HCT116 (cell line): ENCODE data around the gene SOHLH2. TPM values are rescaled to one million over a fixed set of nuclear protein-coding genes. Genes with fewer than 3 reads are reported as not detected.

Experiments
- ATAC-seq: fragments of 200-7000 bp; cut with Tn5 transposase; 2 replicates; pipeline ENCODE4 v1.9.1; 2020; ENCODE audit warnings: mild to moderate bottlenecking, moderate library complexity
- BruUV-seq: library from RNA; stranded (reverse); fragments of 400-500 nt; replicated peaks from 2 replicates; lab custom pipeline; 2021; lab: Mats Ljungman, UMichigan
- CTCF ChIA-PET: fragments of 300-600 bp; sonication (Branson Sonifier 250); formaldehyde crosslinking; loops from one replicate; lab custom pipeline; 2021; ENCODE audit warnings: antibody characterized with exemption; lab: Charles Lee
- POLR2A ChIA-PET: fragments of 300-600, 350-600 bp; sonication (Branson Sonifier 250); formaldehyde crosslinking; loops from one replicate; lab custom pipeline; 2021; ENCODE audit warnings: antibody characterized with exemption; lab: Charles Lee
- RAD21 ChIA-PET, 2 experiments: fragments of 300-600 bp; sonication (Branson Sonifier 250); formaldehyde crosslinking; loops; one replicate each; lab custom pipeline; 2023; ENCODE audit warnings: low total read pairs in 2 of 2; ENCODE audit not compliant: uncharacterized antibody in 2 of 2, unreplicated experiment in 2 of 2, low non-redundant PET in 1 of 2; lab: Charles Lee
- DNase-seq: peaks from one replicate; pipeline ENCODE4 v3.0.0-alpha.2; 2010; ENCODE audit warnings: low read depth, low spot score
- H2AFZ ChIP-seq: fragments of 200-600 bp; shearing (Covaris generic), sonication (generic); 2 replicates; pipeline ENCODE4 v1.6.1; 2017; ENCODE audit warnings: low read depth, mixed run types, mixed read lengths, antibody characterized with exemption, low read length; ENCODE audit not compliant: poor library complexity, severe bottlenecking
- H3K27ac ChIP-seq: 2 replicates; pipeline ENCODE4 v1.5.1; 2012; ENCODE audit warnings: low read depth, low read length
- H3K27me3 ChIP-seq: fragments of 200-600 bp; sonication (generic); 2 replicates; pipeline ENCODE4 v1.6.1; 2016; ENCODE audit warnings: mixed run types, low read length, mixed read lengths; ENCODE audit not compliant: insufficient read depth
- H3K36me3 ChIP-seq, 2 experiments: fragments of 200-500 bp in 1 of 2; fragments of 200-600 bp in 1 of 2; sonication (Bioruptor generic) in 1 of 2; sonication (generic) in 1 of 2; 2 replicates each; pipeline versions ENCODE4 v1.5.1 to v1.6.1; 2014 to 2016; ENCODE audit warnings: low read length in 2 of 2, inconsistent platforms in 1 of 2, mixed read lengths in 1 of 2, mixed run types in 1 of 2; ENCODE audit not compliant: insufficient read depth in 2 of 2, control insufficient read depth in 1 of 2
- H3K4me1 ChIP-seq, 2 experiments: fragments of 200-600 bp in 1 of 2; sonication (generic) in 1 of 2; 2 replicates each; pipeline versions ENCODE4 v1.5.1 to v1.6.1; 2012 to 2017; ENCODE audit warnings: low read length in 2 of 2, inconsistent platforms in 1 of 2, mild to moderate bottlenecking in 1 of 2, mixed read lengths in 1 of 2, mixed run types in 1 of 2, moderate library complexity in 1 of 2; ENCODE audit not compliant: insufficient read depth in 2 of 2, control insufficient read depth in 1 of 2
- H3K4me2 ChIP-seq: fragments of 200-600 bp; sonication (generic); 2 replicates; pipeline ENCODE4 v1.6.1; 2017; ENCODE audit warnings: mixed run types, low read length, mixed read lengths
- H3K4me3 ChIP-seq, 2 experiments: fragments of 200-600 bp in 1 of 2; sonication (generic) in 1 of 2; replicated peaks in 1 of 2; 2 replicates each; pipeline ENCODE4 v1.5.1; 2011 to 2016; ENCODE audit warnings: low read length in 2 of 2, control low read depth in 1 of 2, low read depth in 1 of 2, mild to moderate bottlenecking in 1 of 2, mixed read lengths in 1 of 2, mixed run types in 1 of 2
- H3K79me2 ChIP-seq: fragments of 200-600 bp; sonication (generic); 2 replicates; pipeline ENCODE4 v1.6.1; 2017; ENCODE audit warnings: mild to moderate bottlenecking, mixed run types, low read length, moderate library complexity, mixed read lengths; ENCODE audit not compliant: insufficient read depth
- H3K9ac ChIP-seq: fragments of 200-600 bp; sonication (generic); 2 replicates; pipeline ENCODE4 v1.6.1; 2016; ENCODE audit warnings: low read length, mixed read lengths
- H3K9me2 ChIP-seq: fragments of 200-600 bp; sonication (generic), shearing (Covaris generic); 2 replicates; pipeline ENCODE4 v1.6.1; 2017; ENCODE audit warnings: mixed run types, mild to moderate bottlenecking, moderate library complexity; ENCODE audit not compliant: insufficient read depth
- H3K9me3 ChIP-seq, 2 experiments: fragments of 200-500 bp in 1 of 2; fragments of 200-600 bp in 1 of 2; sonication (Bioruptor generic) in 1 of 2; sonication (generic) in 1 of 2; 2 replicates each; pipeline ENCODE4 v1.6.1; 2014 to 2017; ENCODE audit warnings: low read length in 2 of 2, mixed read lengths in 2 of 2, inconsistent platforms in 1 of 2, low read depth in 1 of 2, mild to moderate bottlenecking in 1 of 2, mixed run types in 1 of 2, moderate library complexity in 1 of 2; ENCODE audit not compliant: control insufficient read depth in 1 of 2, insufficient read depth in 1 of 2
- H4K20me1 ChIP-seq: fragments of 200-600 bp; sonication (generic), shearing (Covaris generic); 2 replicates; pipeline ENCODE4 v1.6.1; 2017; ENCODE audit warnings: mixed run types, mild to moderate bottlenecking, moderate library complexity; ENCODE audit not compliant: insufficient read depth
- ATF3 ChIP-seq: IDR thresholded peaks from 2 replicates; pipeline ENCODE4 v1.6.1; 2012
- CBX3 ChIP-seq: IDR thresholded peaks from 2 replicates; pipeline ENCODE4 v1.6.1; 2012; ENCODE audit warnings: low read depth
- CEBPB ChIP-seq: IDR thresholded peaks from 2 replicates; pipeline ENCODE4 v1.6.1; 2012; ENCODE audit warnings: low read depth
- CTCF ChIP-seq, 3 experiments: fragments of 200-600 bp in 1 of 3; sonication (generic) in 1 of 3; IDR thresholded peaks in 2 of 3; conservative IDR thresholded peaks in 1 of 3; 2 replicates each; pipeline ENCODE4 v1.5.1; 2012 to 2017; ENCODE audit warnings: low read depth in 2 of 3, low read length in 2 of 3, antibody characterized with exemption in 1 of 3, borderline replicate concordance in 1 of 3, control low read depth in 1 of 3, mild to moderate bottlenecking in 1 of 3, mixed read lengths in 1 of 3, mixed run types in 1 of 3, moderate library complexity in 1 of 3; ENCODE audit not compliant: insufficient read depth in 1 of 3
- ELF1 ChIP-seq: IDR thresholded peaks from 2 replicates; pipeline ENCODE4 v1.6.1; 2012; ENCODE audit warnings: low read depth, borderline replicate concordance
- POLR2A ChIP-seq: IDR thresholded peaks from 2 replicates; pipeline ENCODE4 v1.7.0; 2011; ENCODE audit warnings: borderline replicate concordance; ENCODE audit not compliant: insufficient read depth, insufficient read length; ENCODE audit errors: extremely low read depth
- POLR2AphosphoS5 ChIP-seq: IDR thresholded peaks from 2 replicates; pipeline ENCODE4 v1.6.1; 2011; ENCODE audit warnings: mild to moderate bottlenecking, low read depth, low read length, moderate library complexity
- REST ChIP-seq: IDR thresholded peaks from 2 replicates; pipeline ENCODE4 v1.6.1; 2012; ENCODE audit warnings: low read depth
- SIN3A ChIP-seq: IDR thresholded peaks from 2 replicates; pipeline ENCODE4 v1.6.1; 2012; ENCODE audit warnings: low read depth
- SP1 ChIP-seq: IDR thresholded peaks from 2 replicates; pipeline ENCODE4 v1.6.1; 2012; ENCODE audit warnings: low read depth
- SRF ChIP-seq: IDR thresholded peaks from 2 replicates; pipeline ENCODE4 v1.6.1; 2012; ENCODE audit warnings: low read depth
- YY1 ChIP-seq: IDR thresholded peaks from 2 replicates; pipeline ENCODE4 v1.6.1; 2011; ENCODE audit warnings: low read length, low read depth, moderate library complexity, mild to moderate bottlenecking; ENCODE audit not compliant: insufficient replicate concordance; ENCODE audit errors: extremely low read depth
- intact Hi-C: fragments of 100-400 bp; cut with micrococcal nuclease; formaldehyde crosslinking; loops from 2 replicates; pipeline ENCODE4 v1.10.0; 2022
- total RNA-seq: library from RNA; stranded (reverse); gene quantifications from one replicate; pipeline ENCODE4 v1.2.1, GENCODE V29; 2021; ENCODE audit not compliant: unreplicated experiment

Gene SOHLH2
- total RNA-seq, 1 experiment from 2014 or later: not detected

GRCh38 chr13:36125841-36126240 lies 88.5 kb downstream of the SOHLH2 start (continued):
- TF ChIP-seq REST (no peak), CTCF (IDR thresholded peaks at IDR 0.05 in 2 of 3, conservative IDR thresholded peaks at IDR 0.05 in 1 of 3; ENCODE audit: borderline replicate concordance in 1 of 3, insufficient read depth in 1 of 3, low read depth in 2 of 3, low read length in 2 of 3) (no peak), YY1 (no peak), POLR2AphosphoS5 (no peak), ELF1 (no peak)

- no peak overlapping the region for H3K27ac ChIP-seq
- DNase-seq (no peak), ATAC-seq (no peak)
- H3K27me3 ChIP-seq: no peaks in the 10 kb centered on the region
- H3K4me2 ChIP-seq: no peak overlapping the region
- ChIA-PET RAD21 (no interaction called here), POLR2A (no interaction called here), CTCF (no interaction called here)
- no peaks in the 10 kb centered on the region for H3K4me1 ChIP-seq
- no peaks in the 10 kb centered on the region for H3K79me2 ChIP-seq
- H2AFZ ChIP-seq: no peak overlapping the region
- TF ChIP-seq ATF3: no peak
- TF ChIP-seq CBX3: no peak
- no peak for TF ChIP-seq ELF1
- TF ChIP-seq SIN3A: no peak
- TF ChIP-seq SP1: no peak
- no peak for TF ChIP-seq CEBPB
- no peak for TF ChIP-seq SRF
- no peak for TF ChIP-seq POLR2A
- no TSS peak for BruUV-seq
- no peaks in the 10 kb centered on the region for H3K9me2 ChIP-seq
- H3K9ac ChIP-seq: no peak overlapping the region
- no peaks in the 10 kb centered on the region for H3K36me3 ChIP-seq
- H3K9me3 ChIP-seq: peaks cover 0 to 29% of the 10 kb centered on the region in 2 experiments; a peak in 2 of 4 replicates
- H4K20me1 ChIP-seq: no peaks in the 10 kb centered on the region
- no peak overlapping the region for H3K4me3 ChIP-seq
- intact Hi-C loops: no loop called here
Measured at GRCh38 chr13:36124236-36124822, 90.0 kb downstream of the SOHLH2 start.
